GM23248 (cell line): ENCODE data around the gene MKI67. TPM values are rescaled to one million over a fixed set of nuclear protein-coding genes. Genes with fewer than 3 reads are reported as not detected.
A peak's percentile ranks its signal among the peaks of the same experiment; 100 is the strongest.

Experiments used
- DNase-seq: peaks from one replicate; pipeline ENCODE4 v3.0.0-alpha.2; 2015
- H2AFZ ChIP-seq: fragments of 200-600 bp; sonication (generic); 2 replicates; pipeline ENCODE4 v1.6.1; 2016; ENCODE audit warnings: antibody characterized with exemption
- H3F3A ChIP-seq: fragments of 200-600 bp; sonication (generic); 2 replicates; pipeline ENCODE4 v1.6.1; 2016; ENCODE audit warnings: mild to moderate bottlenecking, antibody characterized with exemption, mixed run types; ENCODE audit not compliant: insufficient read depth
- H3K27ac ChIP-seq: fragments of 200-600 bp; sonication (generic); 2 replicates; pipeline ENCODE4 v1.5.1; 2016; ENCODE audit warnings: mild to moderate bottlenecking
- H3K27me3 ChIP-seq: fragments of 200-600 bp; sonication (generic); replicated peaks from 2 replicates; pipeline ENCODE4 v1.6.1; 2016; ENCODE audit warnings: mild to moderate bottlenecking; ENCODE audit not compliant: insufficient read depth
- H3K36me3 ChIP-seq: fragments of 200-600 bp; sonication (generic); 2 replicates; pipeline ENCODE4 v1.6.1; 2016; ENCODE audit warnings: low read depth, mild to moderate bottlenecking
- H3K4me1 ChIP-seq: fragments of 200-600 bp; sonication (generic); 2 replicates; pipeline ENCODE4 v1.6.1; 2016; ENCODE audit warnings: mild to moderate bottlenecking; ENCODE audit not compliant: insufficient read depth
- H3K4me2 ChIP-seq: fragments of 200-600 bp; sonication (generic); one replicate; pipeline ENCODE4 v1.6.1; 2016; ENCODE audit warnings: mild to moderate bottlenecking; ENCODE audit not compliant: unreplicated experiment
- H3K4me3 ChIP-seq: fragments of 200-600 bp; sonication (generic); 2 replicates; pipeline ENCODE4 v1.5.1; 2016; ENCODE audit warnings: mild to moderate bottlenecking
- H3K79me2 ChIP-seq: fragments of 200-600 bp; sonication (generic); 2 replicates; pipeline ENCODE4 v1.6.1; 2016; ENCODE audit warnings: mild to moderate bottlenecking; ENCODE audit not compliant: insufficient read depth
- H3K9ac ChIP-seq: fragments of 200-600 bp; sonication (generic); 2 replicates; pipeline ENCODE4 v1.6.1; 2016; ENCODE audit warnings: mild to moderate bottlenecking
- H3K9me2 ChIP-seq: fragments of 200-600 bp; sonication (generic); 2 replicates; pipeline ENCODE4 v1.6.1; 2016; ENCODE audit warnings: mixed run types, mild to moderate bottlenecking, moderate library complexity; ENCODE audit not compliant: insufficient read depth
- H3K9me3 ChIP-seq: fragments of 200-600 bp; sonication (generic); one replicate; pipeline ENCODE4 v1.6.1; 2017; ENCODE audit warnings: low read depth
- H4K20me1 ChIP-seq: fragments of 200-600 bp; sonication (generic); 2 replicates; pipeline ENCODE4 v1.6.0; 2016; ENCODE audit not compliant: insufficient read depth
- EZH2 ChIP-seq: fragments of 200-600 bp; sonication (generic); IDR thresholded peaks from 2 replicates; pipeline ENCODE4 v1.6.1; 2018; ENCODE audit warnings: antibody characterized with exemption, mild to moderate bottlenecking; ENCODE audit not compliant: insufficient read depth, poor library complexity, severe bottlenecking
- EZH2phosphoT487 ChIP-seq: fragments of 200-600 bp; sonication (generic); IDR thresholded peaks from 2 replicates; pipeline ENCODE4 v1.6.1; 2018; ENCODE audit warnings: antibody characterized with exemption, moderate library complexity, mild to moderate bottlenecking, low read depth; ENCODE audit not compliant: insufficient read depth
- WGBS, 2 experiments: methylation state at CpG; one replicate each; pipeline ENCODE4 v1.1.6; 2015 to 2017; ENCODE audit warnings: low lambda C conversion rate in 2 of 2, low coverage in 1 of 2; ENCODE audit errors: missing lambda C conversion rate in 2 of 2; 5-methylcytosine and 5-hydroxymethylcytosine counted together
- in situ Hi-C: fragments of 300-500 bp; cut with MboI; formaldehyde crosslinking; loops from 2 replicates; pipeline ENCODE4 v1.15.0; 2020
- polyA plus RNA-seq: library from polyadenylated mRNA; unstranded; fragments of >200 nt; fragmentation: Nextera tagmentation; extraction: Ambion mirVana; gene quantifications from 2 replicates; pipeline ENCODE4 v1.2.1, GENCODE V29; 2016
- total RNA-seq: library from RNA; depleted of rRNA; stranded (reverse); fragments of >200 nt; shearing (Covaris generic); gene quantifications from 2 replicates; pipeline ENCODE4 v1.2.3, GENCODE V29; 2014

MKI67 gene
- total and polyA plus RNA-seq, 2 experiments from 2014 or later: 12.2 to 22.5 TPM

- H3F3A ChIP-seq: 0 out of 2 replicates have a peak, but pooled peaks cover 5% of the 10 kb centered on the region
- in situ Hi-C loops: no loop called here
- H3K27ac ChIP-seq: no peak overlapping the region
- TF ChIP-seq EZH2: no peak
- no peak for TF ChIP-seq EZH2phosphoT487
- no peak for DNase-seq
- no peak overlapping the region for H3K4me3 ChIP-seq
- no peak overlapping the region for H3K9ac ChIP-seq
- H3K4me1 ChIP-seq: peaks cover 2% of the 10 kb centered on the region
- 74 to 79% methylated on average over 10 of the region's 10 CpGs for WGBS, 2 experiments
- no peaks in the 10 kb centered on the region for H3K36me3 ChIP-seq
- no peak overlapping the region for H2AFZ ChIP-seq
- H3K9me3 ChIP-seq: no peaks in the 10 kb centered on the region
- no peak overlapping the region for H3K4me2 ChIP-seq
- no peaks in the 10 kb centered on the region for H3K9me2 ChIP-seq
- no peaks in the 10 kb centered on the region for H3K79me2 ChIP-seq
- H4K20me1 ChIP-seq: no peaks in the 10 kb centered on the region
- no peaks in the 10 kb centered on the region for H3K27me3 ChIP-seq
These were observed 56.1 kb downstream of the MKI67 start for GRCh38 chr10:128070161-128070560.

- H3K4me3 ChIP-seq: no peak overlapping the region
- H3K9me3 ChIP-seq: no peaks in the 10 kb centered on the region
- no peak overlapping the region for H3K27ac ChIP-seq
- H3K9me2 ChIP-seq: no peaks in the 10 kb centered on the region
- in situ Hi-C loops: no loop called here
- H3F3A ChIP-seq: 0 out of 2 replicates have a peak, but pooled peaks cover 6% of the 10 kb centered on the region
- DNase-seq: peak; percentile 86
- no peak overlapping the region for H2AFZ ChIP-seq
- peaks cover 8% of the 10 kb centered on the region for H3K4me1 ChIP-seq
- TF ChIP-seq EZH2phosphoT487 (no peak), EZH2 (no peak)
- no peak overlapping the region for H3K4me2 ChIP-seq
- no peaks in the 10 kb centered on the region for H3K79me2 ChIP-seq
- no peak overlapping the region for H3K9ac ChIP-seq
- H3K27me3 ChIP-seq: no peaks in the 10 kb centered on the region
- H3K36me3 ChIP-seq: no peaks in the 10 kb centered on the region
- WGBS, 2 experiments: 44% methylated on average over 28 of the region's 28 CpGs
- H4K20me1 ChIP-seq: no peaks in the 10 kb centered on the region
These were observed 56.7 kb downstream of the MKI67 start for GRCh38 chr10:128069351-128070051.

GRCh38 chr10:128068398-128069285 is 57.6 kb downstream of the MKI67 start:
- Histone ChIP-seq H3K79me2 (no peaks in the 10 kb centered on the region), H3K9ac (no peak overlapping the region), H2AFZ (no peak overlapping the region), H3K9me3 (no peaks in the 10 kb centered on the region), H3K4me1 (peaks cover 14% of the 10 kb centered on the region), H3F3A (0 out of 2 replicates have a peak, but pooled peaks cover 6% of the 10 kb centered on the region), H3K4me3 (no peak overlapping the region), H4K20me1 (no peaks in the 10 kb centered on the region), H3K27ac (no peak overlapping the region), H3K36me3 (no peaks in the 10 kb centered on the region), H3K27me3 (no peaks in the 10 kb centered on the region), H3K9me2 (no peaks in the 10 kb centered on the region), H3K4me2 (no peak overlapping the region)
- TF ChIP-seq EZH2phosphoT487 (no peak), EZH2 (no peak)
- WGBS, 2 experiments: 87 to 88% methylated on average over 19 of the region's 19 CpGs
- in situ Hi-C loops: no loop called here
- DNase-seq: no peak

GRCh38 chr10:128067691-128068397 is 58.4 kb downstream of the MKI67 start:
- no peaks in the 10 kb centered on the region for H3K9me2 ChIP-seq
- in situ Hi-C loops: no loop called here
- 86 to 91% methylated on average over 20 to 24 of the region's 25 CpGs for WGBS, 2 experiments
- no peaks in the 10 kb centered on the region for H3K9me3 ChIP-seq
- no peak overlapping the region for H3K4me2 ChIP-seq
- no peaks in the 10 kb centered on the region for H3K36me3 ChIP-seq
- no peak for DNase-seq
- TF ChIP-seq EZH2 (no peak), EZH2phosphoT487 (no peak)
- H3K4me1 ChIP-seq: peaks cover 14% of the 10 kb centered on the region
- no peak overlapping the region for H2AFZ ChIP-seq
- H4K20me1 ChIP-seq: no peaks in the 10 kb centered on the region
- H3K9ac ChIP-seq: no peak overlapping the region
- no peak overlapping the region for H3K4me3 ChIP-seq
- H3K27me3 ChIP-seq: no peaks in the 10 kb centered on the region
- no peaks in the 10 kb centered on the region for H3K79me2 ChIP-seq
- H3F3A ChIP-seq: 0 out of 2 replicates have a peak, but pooled peaks cover 6% of the 10 kb centered on the region
- H3K27ac ChIP-seq: no peak overlapping the region
